ENCODE results near the gene CELF4. TPM values are rescaled to one million over a fixed set of nuclear protein-coding genes. Genes with fewer than 3 reads are reported as not detected.

Gene CELF4
- total RNA-seq, 4 donors from 2014 or later: 0.32 to 0.81 (median 0.77) TPM

GRCh38 chr18:37421341-37422077, 144.1 kb downstream of the CELF4 start:
- Histone ChIP-seq H3K9me3 (no peaks in the 10 kb centered on the region), H3K36me3 (no peaks in the 10 kb centered on the region), H3K27ac (no peak overlapping the region), H3K4me1 (no peaks in the 10 kb centered on the region), H3K27me3 (peaks cover 6% of the 10 kb centered on the region), H3K4me3 (no peak overlapping the region)
- whole genome bisulfite sequencing, 2 donors (ENCODE audit: low coverage in 1 of 2): 62 to 83% methylated on average over 4 to 9 of the region's 16 CpGs
- no peak for ATAC-seq
- no peak for TF ChIP-seq POLR2AphosphoS5 (IDR thresholded peaks at IDR 0.05)
- TF ChIP-seq CTCF (IDR thresholded peaks at IDR 0.05): no peak
- no peak for TF ChIP-seq EP300 (IDR thresholded peaks at IDR 0.05)
- no peak for TF ChIP-seq POLR2A (IDR thresholded peaks at IDR 0.05)

GRCh38 chr18:37420315-37420880, 145.2 kb downstream of the CELF4 start:
- Histone ChIP-seq H3K27ac (no peak overlapping the region), H3K36me3 (no peaks in the 10 kb centered on the region), H3K9me3 (no peaks in the 10 kb centered on the region), H3K27me3 (peaks cover 6% of the 10 kb centered on the region), H3K4me1 (no peaks in the 10 kb centered on the region), H3K4me3 (no peak overlapping the region)
- 88% methylated on average over 6 of the region's 7 CpGs; no CpG with 5 or more reads in 1 of the 2 donors for WGBS, 2 donors (ENCODE audit: low coverage in 1 of 2)
- ATAC-seq: no peak
- TF ChIP-seq CTCF (IDR thresholded peaks at IDR 0.05): no peak
- no peak for TF ChIP-seq POLR2AphosphoS5 (IDR thresholded peaks at IDR 0.05)
- TF ChIP-seq EP300 (IDR thresholded peaks at IDR 0.05): no peak
- no peak for TF ChIP-seq POLR2A (IDR thresholded peaks at IDR 0.05)

- TF ChIP-seq POLR2A (IDR thresholded peaks at IDR 0.05) (no peak), POLR2AphosphoS5 (IDR thresholded peaks at IDR 0.05) (no peak), CTCF (IDR thresholded peaks at IDR 0.05) (no peak), EP300 (IDR thresholded peaks at IDR 0.05) (no peak)
- Histone ChIP-seq H3K27me3 (peaks cover 6% of the 10 kb centered on the region), H3K27ac (no peak overlapping the region), H3K4me3 (no peak overlapping the region), H3K36me3 (no peaks in the 10 kb centered on the region), H3K9me3 (no peaks in the 10 kb centered on the region), H3K4me1 (no peaks in the 10 kb centered on the region)
- no CpG with 5 or more reads among the region's 7 CpGs for WGBS, 2 donors (ENCODE audit: low coverage in 1 of 2)
- no peak for ATAC-seq
Observed at GRCh38 chr18:37419866-37420265, 145.7 kb downstream of the CELF4 start.

GRCh38 chr18:37419315-37419714, 146.3 kb downstream of the CELF4 start:
- 63 to 93% methylated on average over 5 of the region's 7 CpGs for WGBS, 2 donors (ENCODE audit: low coverage in 1 of 2)
- TF ChIP-seq EP300 (IDR thresholded peaks at IDR 0.05): no peak
- no peak for TF ChIP-seq POLR2AphosphoS5 (IDR thresholded peaks at IDR 0.05)
- no peak for TF ChIP-seq CTCF (IDR thresholded peaks at IDR 0.05)
- TF ChIP-seq POLR2A (IDR thresholded peaks at IDR 0.05): no peak
- Histone ChIP-seq H3K4me1 (no peaks in the 10 kb centered on the region), H3K36me3 (no peaks in the 10 kb centered on the region), H3K27ac (no peak overlapping the region), H3K27me3 (peaks cover 6% of the 10 kb centered on the region), H3K9me3 (no peaks in the 10 kb centered on the region), H3K4me3 (no peak overlapping the region)
- no peak for ATAC-seq

- H3K36me3 ChIP-seq: no peaks in the 10 kb centered on the region
- 93% methylated on average over 1 of the region's 1 CpG; no CpG with 5 or more reads in 1 of the 2 donors for WGBS, 2 donors (ENCODE audit: low coverage in 1 of 2)
- no peak overlapping the region for H3K27ac ChIP-seq
- no peak for TF ChIP-seq POLR2AphosphoS5 (IDR thresholded peaks at IDR 0.05)
- TF ChIP-seq CTCF (IDR thresholded peaks at IDR 0.05): no peak
- no peak for TF ChIP-seq EP300 (IDR thresholded peaks at IDR 0.05)
- TF ChIP-seq POLR2A (IDR thresholded peaks at IDR 0.05): no peak
- H3K4me3 ChIP-seq: no peak overlapping the region
- H3K4me1 ChIP-seq: no peaks in the 10 kb centered on the region
- ATAC-seq: no peak
- no peaks in the 10 kb centered on the region for H3K9me3 ChIP-seq
- peaks cover 2% of the 10 kb centered on the region for H3K27me3 ChIP-seq
Observed at GRCh38 chr18:37414816-37415215, 150.8 kb downstream of the CELF4 start.
